GM12878 (cell line): ENCODE data around the gene DCAF12. TPM values are rescaled to one million over a fixed set of nuclear protein-coding genes. Genes with fewer than 3 reads are reported as not detected.

Experiments used
- ATAC-seq: fragments of 200-7000 bp; cut with Tn5 transposase; 3 replicates; pipeline ENCODE4 v1.9.1; 2020; ENCODE audit warnings: mild to moderate bottlenecking, moderate library complexity
- BruUV-seq: library from RNA; stranded (reverse); fragments of 400-500 nt; replicated peaks from 2 replicates; lab custom pipeline; 2021; lab: Mats Ljungman, UMichigan
- CTCF ChIA-PET: fragments of 300-600 bp; sonication (Branson Sonifier 250); formaldehyde crosslinking; extraction: SDS; loops from one replicate; lab custom pipeline; 2021; ENCODE audit warnings: inconsistent platforms; lab: Yijun Ruan, JAX
- POLR2A ChIA-PET: fragments of 350-600 bp; formaldehyde crosslinking; extraction: SDS; loops from one replicate; lab custom pipeline; 2021; ENCODE audit warnings: inconsistent platforms; lab: Charles Lee
- RAD21 ChIA-PET: fragments of 300-600 bp; sonication (Branson Sonifier 250); formaldehyde crosslinking; loops from one replicate; lab custom pipeline; 2023; ENCODE audit warnings: antibody characterized with exemption; ENCODE audit not compliant: unreplicated experiment; lab: Charles Lee
- SMC1A ChIA-PET: fragments of 300-600 bp; sonication (Branson Sonifier 250); formaldehyde crosslinking; loops from one replicate; lab custom pipeline; 2023; ENCODE audit not compliant: unreplicated experiment, uncharacterized antibody; lab: Charles Lee
- DNase-seq: peaks from one replicate; pipeline ENCODE4 v3.0.0-alpha.2; 2011; ENCODE audit warnings: low read depth, low spot score
- FAIRE-seq: peaks from 3 replicates; lab custom pipeline; 2011; peaks lifted over from hg19 to GRCh38; lab: Jason Lieb, UNC
- H2AFZ ChIP-seq: 2 replicates; pipeline ENCODE4 v1.6.0; 2011; ENCODE audit warnings: low read depth, low read length, control low read depth; ENCODE audit not compliant: control insufficient read depth
- H3K27ac ChIP-seq: 2 replicates; pipeline ENCODE4 v1.5.1; 2011; ENCODE audit warnings: control low read depth; ENCODE audit not compliant: control insufficient read depth, insufficient read depth
- H3K27me3 ChIP-seq, 2 experiments: replicated peaks in 1 of 2; 2 replicates each; pipeline versions ENCODE4 v1.6.0 to v1.6.1; 2011; ENCODE audit warnings: low read length in 1 of 2; ENCODE audit not compliant: control insufficient read depth in 2 of 2, insufficient read depth in 2 of 2
- H3K36me3 ChIP-seq, 2 experiments: 2 replicates each; pipeline ENCODE4 v1.5.1; 2011; ENCODE audit warnings: low read length in 1 of 2; ENCODE audit not compliant: control insufficient read depth in 2 of 2, insufficient read depth in 2 of 2
- H3K4me1 ChIP-seq: 2 replicates; pipeline ENCODE4 v1.6.1; 2011; ENCODE audit warnings: mild to moderate bottlenecking, low read length, moderate library complexity, mixed read lengths; ENCODE audit not compliant: control insufficient read depth, insufficient read depth
- H3K4me2 ChIP-seq: 2 replicates; pipeline ENCODE4 v1.6.0; 2011; ENCODE audit warnings: control low read depth; ENCODE audit not compliant: control insufficient read depth, insufficient read depth
- H3K4me3 ChIP-seq: fragments of 200-600 bp; sonication (generic); 2 replicates; pipeline ENCODE4 v1.5.1; 2016
- H3K79me2 ChIP-seq: 2 replicates; pipeline ENCODE4 v1.6.0; 2011; ENCODE audit warnings: low read length; ENCODE audit not compliant: control insufficient read depth, insufficient read depth
- H3K9ac ChIP-seq: 2 replicates; pipeline ENCODE4 v1.8.0; 2011; ENCODE audit warnings: low read length, control low read depth, mixed read lengths; ENCODE audit not compliant: control insufficient read depth, insufficient read depth
- H3K9me3 ChIP-seq: replicated peaks from 3 replicates; pipeline ENCODE4 v1.5.1; 2011; ENCODE audit warnings: mild to moderate bottlenecking, low read length; ENCODE audit not compliant: control insufficient read depth, insufficient read depth
- H4K20me1 ChIP-seq: 2 replicates; pipeline ENCODE4 v1.6.0; 2011; ENCODE audit not compliant: control insufficient read depth, insufficient read depth
- ATF2 ChIP-seq: IDR thresholded peaks from 2 replicates; pipeline ENCODE4 v1.6.1; 2012; ENCODE audit warnings: low read length, inconsistent platforms
- CBFB ChIP-seq: IDR thresholded peaks from 2 replicates; pipeline ENCODE4 v1.6.1; 2016; ENCODE audit warnings: antibody characterized with exemption, low read depth
- JUND ChIP-seq: IDR thresholded peaks from 2 replicates; pipeline ENCODE4 v1.6.1; 2012; ENCODE audit warnings: low read depth, mild to moderate bottlenecking, low read length, improper control_type of control experiment, moderate library complexity
- NFXL1 ChIP-seq: fragments of 450-650 bp; IDR thresholded peaks from 2 replicates; pipeline ENCODE4 v1.6.1; 2017; ENCODE audit warnings: antibody characterized with exemption, mild to moderate bottlenecking, borderline replicate concordance
- NR2F1 ChIP-seq: fragments of 450-650 bp; conservative IDR thresholded peaks from 2 replicates; pipeline ENCODE4 v1.6.1; 2017; ENCODE audit warnings: mild to moderate bottlenecking
- WGBS: methylation state at CpG from one replicate; pipeline ENCODE4 v1.1.6; 2016; ENCODE audit warnings: low lambda C conversion rate; ENCODE audit not compliant: insufficient replicate concordance, insufficient coverage; ENCODE audit errors: missing lambda C conversion rate; 5-methylcytosine and 5-hydroxymethylcytosine counted together
- in situ Hi-C: fragments of 300-500 bp; cut with MboI; formaldehyde crosslinking; loops from 9 replicates; pipeline ENCODE4 v1.14.3; 2018; ENCODE audit warnings: mixed read lengths
- intact Hi-C: fragments of 100-400 bp; cut with micrococcal nuclease; formaldehyde crosslinking; loops from one replicate; pipeline ENCODE4 v1.14.2; 2022; ENCODE audit not compliant: unreplicated experiment
- polyA plus RNA-seq, 11 experiments: library from polyadenylated mRNA; depleted of rRNA in 4 of 11; unstranded in 6 of 11; stranded (reverse) in 5 of 11; fragments of >200 nt; fragmentation: Nextera tagmentation in 4 of 11; fragmentation: Illumina TruSeq in 1 of 11; extraction: Ambion mirVana in 4 of 11; extraction: Trizol in 1 of 11; gene quantifications; 1 replicate in 1 of 11; 2 replicates in 10 of 11; pipeline versions ENCODE4 v1.2.1 to v1.2.3, GENCODE V29; 2011 to 2016; ENCODE audit warnings: inconsistent platforms in 2 of 11, missing spikeins in 2 of 11, low read depth in 1 of 11
- total RNA-seq, 4 experiments: library from RNA; depleted of rRNA in 3 of 4; stranded (reverse); fragments of >200 nt in 3 of 4; fragmentation: Illumina TruSeq in 1 of 4; extraction: Trizol in 1 of 4; gene quantifications; 2 replicates each; pipeline versions ENCODE4 v1.2.1 to v1.2.3, GENCODE V29; 2013 to 2021
- TF ChIP-seq, protein P1 (sequence below): IDR thresholded peaks from 2 replicates; pipeline ENCODE4 v1.6.1; 2012; ENCODE audit warnings: mild to moderate bottlenecking, low read depth, low read length
- TF ChIP-seq, protein P2 (sequence below): IDR thresholded peaks from 2 replicates; pipeline ENCODE4 v1.6.1; 2011; ENCODE audit warnings: borderline replicate concordance, low read depth, mild to moderate bottlenecking, moderate library complexity, low read length; ENCODE audit not compliant: insufficient read depth, poor library complexity, severe bottlenecking

Gene DCAF12
- total and polyA plus RNA-seq, 10 of the 15 experiments (the other 5 are each of a cell fraction or from before 2014, with no cell fraction given) = 11.7 to 57.6 (median 34.6) TPM

GRCh38 chr9:34065541-34065940, 61.0 kb downstream of the DCAF12 start:
- in situ Hi-C loops = no loop called here
- Histone ChIP-seq H2AFZ (no peak overlapping the region), H3K79me2 (no peaks in the 10 kb centered on the region), H3K27ac (no peak overlapping the region), H3K4me1 (no peaks in the 10 kb centered on the region), H3K27me3 (no peaks in the 10 kb centered on the region; a peak in 1 of 4 replicates), H3K9ac (no peak overlapping the region), H3K36me3 (no peaks in the 10 kb centered on the region), H3K9me3 (no peaks in the 10 kb centered on the region), H3K4me3 (no peak overlapping the region), H3K4me2 (no peak overlapping the region), H4K20me1 (no peaks in the 10 kb centered on the region)
- DNase-seq (no peak), FAIRE-seq (no peak), ATAC-seq (no peak)
- SMC1A ChIA-PET = interaction anchor here (1.2 kb wide), 1 partner anchor 13 kb away, joined by 3 read pairs; no protein-coding TSS in a partner anchor
- intact Hi-C loops = no loop called here
- TF ChIP-seq, protein P1, sequence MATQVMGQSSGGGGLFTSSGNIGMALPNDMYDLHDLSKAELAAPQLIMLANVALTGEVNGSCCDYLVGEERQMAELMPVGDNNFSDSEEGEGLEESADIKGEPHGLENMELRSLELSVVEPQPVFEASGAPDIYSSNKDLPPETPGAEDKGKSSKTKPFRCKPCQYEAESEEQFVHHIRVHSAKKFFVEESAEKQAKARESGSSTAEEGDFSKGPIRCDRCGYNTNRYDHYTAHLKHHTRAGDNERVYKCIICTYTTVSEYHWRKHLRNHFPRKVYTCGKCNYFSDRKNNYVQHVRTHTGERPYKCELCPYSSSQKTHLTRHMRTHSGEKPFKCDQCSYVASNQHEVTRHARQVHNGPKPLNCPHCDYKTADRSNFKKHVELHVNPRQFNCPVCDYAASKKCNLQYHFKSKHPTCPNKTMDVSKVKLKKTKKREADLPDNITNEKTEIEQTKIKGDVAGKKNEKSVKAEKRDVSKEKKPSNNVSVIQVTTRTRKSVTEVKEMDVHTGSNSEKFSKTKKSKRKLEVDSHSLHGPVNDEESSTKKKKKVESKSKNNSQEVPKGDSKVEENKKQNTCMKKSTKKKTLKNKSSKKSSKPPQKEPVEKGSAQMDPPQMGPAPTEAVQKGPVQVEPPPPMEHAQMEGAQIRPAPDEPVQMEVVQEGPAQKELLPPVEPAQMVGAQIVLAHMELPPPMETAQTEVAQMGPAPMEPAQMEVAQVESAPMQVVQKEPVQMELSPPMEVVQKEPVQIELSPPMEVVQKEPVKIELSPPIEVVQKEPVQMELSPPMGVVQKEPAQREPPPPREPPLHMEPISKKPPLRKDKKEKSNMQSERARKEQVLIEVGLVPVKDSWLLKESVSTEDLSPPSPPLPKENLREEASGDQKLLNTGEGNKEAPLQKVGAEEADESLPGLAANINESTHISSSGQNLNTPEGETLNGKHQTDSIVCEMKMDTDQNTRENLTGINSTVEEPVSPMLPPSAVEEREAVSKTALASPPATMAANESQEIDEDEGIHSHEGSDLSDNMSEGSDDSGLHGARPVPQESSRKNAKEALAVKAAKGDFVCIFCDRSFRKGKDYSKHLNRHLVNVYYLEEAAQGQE = no peak
- TF ChIP-seq CBFB = no peak
- TF ChIP-seq NFXL1 = no peak
- TF ChIP-seq ATF2 = no peak
- TF ChIP-seq, protein P2, sequence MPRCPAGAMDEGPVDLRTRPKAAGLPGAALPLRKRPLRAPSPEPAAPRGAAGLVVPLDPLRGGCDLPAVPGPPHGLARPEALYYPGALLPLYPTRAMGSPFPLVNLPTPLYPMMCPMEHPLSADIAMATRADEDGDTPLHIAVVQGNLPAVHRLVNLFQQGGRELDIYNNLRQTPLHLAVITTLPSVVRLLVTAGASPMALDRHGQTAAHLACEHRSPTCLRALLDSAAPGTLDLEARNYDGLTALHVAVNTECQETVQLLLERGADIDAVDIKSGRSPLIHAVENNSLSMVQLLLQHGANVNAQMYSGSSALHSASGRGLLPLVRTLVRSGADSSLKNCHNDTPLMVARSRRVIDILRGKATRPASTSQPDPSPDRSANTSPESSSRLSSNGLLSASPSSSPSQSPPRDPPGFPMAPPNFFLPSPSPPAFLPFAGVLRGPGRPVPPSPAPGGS = no peak
- TF ChIP-seq NR2F1 = no peak
- no peak for TF ChIP-seq JUND
- POLR2A ChIA-PET = interaction anchor here (0.5 kb wide), 1 partner anchor 26 kb away, joined by 4 read pairs; no protein-coding TSS in a partner anchor
- BruUV-seq = no TSS peak
- RAD21 ChIA-PET = no interaction called here
- 93% methylated on average over 3 of the region's 3 CpGs for WGBS
- CTCF ChIA-PET = interaction anchor here (2.1 kb wide), 1 partner anchor 8 kb away, joined by 9 read pairs; no protein-coding TSS in a partner anchor
